ENCODE data around the gene C20orf202.
A peak's percentile ranks its signal among the peaks of the same experiment; 100 is the strongest.

C20orf202 gene

GRCh38 chr20:1182106-1182505 is 21.1 kb upstream of the C20orf202 start:
- Histone ChIP-seq H3K27ac (no peak overlapping the region), H3K36me3 (ENCODE audit: insufficient read depth) (no peaks in the 10 kb centered on the region), H3K4me3 (IDR thresholded peaks at IDR 0.05; ENCODE audit: insufficient read depth, low read depth, low read length) (no peak overlapping the region), H2AFZ (ENCODE audit: low read depth) (no peak overlapping the region), H3K4me2 (no peak overlapping the region), H4K20me1 (ENCODE audit: insufficient read depth) (no peaks in the 10 kb centered on the region), H3K27me3 (ENCODE audit: insufficient read depth, low read depth) (no peaks in the 10 kb centered on the region), H3K79me2 (ENCODE audit: insufficient read depth, low read depth) (no peaks in the 10 kb centered on the region), H3K4me1 (ENCODE audit: low read depth, poor library complexity, severe bottlenecking) (peaks cover 4% of the 10 kb centered on the region), H3K9ac (no peak overlapping the region)
- TF ChIP-seq, protein P1, sequence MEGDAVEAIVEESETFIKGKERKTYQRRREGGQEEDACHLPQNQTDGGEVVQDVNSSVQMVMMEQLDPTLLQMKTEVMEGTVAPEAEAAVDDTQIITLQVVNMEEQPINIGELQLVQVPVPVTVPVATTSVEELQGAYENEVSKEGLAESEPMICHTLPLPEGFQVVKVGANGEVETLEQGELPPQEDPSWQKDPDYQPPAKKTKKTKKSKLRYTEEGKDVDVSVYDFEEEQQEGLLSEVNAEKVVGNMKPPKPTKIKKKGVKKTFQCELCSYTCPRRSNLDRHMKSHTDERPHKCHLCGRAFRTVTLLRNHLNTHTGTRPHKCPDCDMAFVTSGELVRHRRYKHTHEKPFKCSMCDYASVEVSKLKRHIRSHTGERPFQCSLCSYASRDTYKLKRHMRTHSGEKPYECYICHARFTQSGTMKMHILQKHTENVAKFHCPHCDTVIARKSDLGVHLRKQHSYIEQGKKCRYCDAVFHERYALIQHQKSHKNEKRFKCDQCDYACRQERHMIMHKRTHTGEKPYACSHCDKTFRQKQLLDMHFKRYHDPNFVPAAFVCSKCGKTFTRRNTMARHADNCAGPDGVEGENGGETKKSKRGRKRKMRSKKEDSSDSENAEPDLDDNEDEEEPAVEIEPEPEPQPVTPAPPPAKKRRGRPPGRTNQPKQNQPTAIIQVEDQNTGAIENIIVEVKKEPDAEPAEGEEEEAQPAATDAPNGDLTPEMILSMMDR (conservative IDR thresholded peaks at IDR 0.05; ENCODE audit: low read depth, low read length), result no peak

- Histone ChIP-seq H3K36me3 (ENCODE audit: insufficient read depth) (no peaks in the 10 kb centered on the region), H3K4me3 (IDR thresholded peaks at IDR 0.05; ENCODE audit: insufficient read depth, low read depth, low read length) (no peak overlapping the region), H2AFZ (ENCODE audit: low read depth) (no peak overlapping the region), H4K20me1 (ENCODE audit: insufficient read depth) (no peaks in the 10 kb centered on the region), H3K79me2 (ENCODE audit: insufficient read depth, low read depth) (no peaks in the 10 kb centered on the region), H3K4me1 (ENCODE audit: low read depth, poor library complexity, severe bottlenecking) (peaks cover 4% of the 10 kb centered on the region), H3K4me2 (no peak overlapping the region), H3K27me3 (ENCODE audit: insufficient read depth, low read depth) (no peaks in the 10 kb centered on the region), H3K27ac (no peak overlapping the region), H3K9ac (no peak overlapping the region)
- TF ChIP-seq, protein P1 (conservative IDR thresholded peaks at IDR 0.05; ENCODE audit: low read depth, low read length), result no peak
These were observed 20.1 kb upstream of the C20orf202 start for GRCh38 chr20:1183153-1183552.

DNA sequence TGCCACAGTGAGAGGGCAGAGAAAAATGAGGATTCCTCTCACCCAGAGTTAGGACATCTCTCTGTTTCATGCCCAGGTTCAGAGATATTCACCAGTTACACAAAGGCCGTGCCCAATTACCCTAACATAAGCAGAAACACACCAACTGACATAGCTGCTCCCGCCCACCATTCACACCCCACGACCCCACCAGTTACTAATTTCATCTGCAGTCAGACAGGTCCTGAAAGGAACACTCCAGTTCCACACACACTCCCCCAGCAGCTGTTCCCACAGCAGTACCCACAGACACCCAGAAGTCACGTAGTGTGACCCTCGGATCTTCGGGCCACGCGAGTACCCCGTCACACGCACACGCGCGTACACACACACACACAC is 19.0 kb upstream of the C20orf202 start:
- no peak overlapping the region for H3K4me3 ChIP-seq (IDR thresholded peaks at IDR 0.05; ENCODE audit: insufficient read depth, low read depth, low read length)
- H4K20me1 ChIP-seq (ENCODE audit: insufficient read depth), result no peaks in the 10 kb centered on the region
- no peaks in the 10 kb centered on the region for H3K27me3 ChIP-seq (ENCODE audit: insufficient read depth, low read depth)
- H3K4me1 ChIP-seq (ENCODE audit: low read depth, poor library complexity, severe bottlenecking), result peaks cover 4% of the 10 kb centered on the region
- no peaks in the 10 kb centered on the region for H3K79me2 ChIP-seq (ENCODE audit: insufficient read depth, low read depth)
- no peaks in the 10 kb centered on the region for H3K36me3 ChIP-seq (ENCODE audit: insufficient read depth)
- H3K27ac ChIP-seq, result no peak overlapping the region
- no peak overlapping the region for H3K9ac ChIP-seq
- TF ChIP-seq, protein P1 (conservative IDR thresholded peaks at IDR 0.05; ENCODE audit: low read depth, low read length), result no peak
- no peak overlapping the region for H2AFZ ChIP-seq (ENCODE audit: low read depth)
- H3K4me2 ChIP-seq, result no peak overlapping the region

- no peaks in the 10 kb centered on the region for H4K20me1 ChIP-seq (ENCODE audit: insufficient read depth)
- no peaks in the 10 kb centered on the region for H3K36me3 ChIP-seq (ENCODE audit: insufficient read depth)
- H3K27ac ChIP-seq, result no peak within 1 kb of the TSS
- 0 out of 2 replicates have a peak, but pooled peaks cover 2% of the 10 kb centered on the region for H3K27me3 ChIP-seq (ENCODE audit: insufficient read depth, low read depth)
- peak within 1 kb of the TSS; percentile 33 for H3K4me2 ChIP-seq
- H3K4me1 ChIP-seq (ENCODE audit: low read depth, poor library complexity, severe bottlenecking), result peaks cover 4% of the 10 kb centered on the region
- no peak within 1 kb of the TSS for H3K9ac ChIP-seq
- TF ChIP-seq, protein P1 (conservative IDR thresholded peaks at IDR 0.05; ENCODE audit: low read depth, low read length), result no peak
- H3K79me2 ChIP-seq (ENCODE audit: insufficient read depth, low read depth), result no peaks in the 10 kb centered on the region
- peak within 1 kb of the TSS; percentile 19; the same call in 1 of the 2 replicates for H2AFZ ChIP-seq (ENCODE audit: low read depth)
- no peak within 1 kb of the TSS for H3K4me3 ChIP-seq (IDR thresholded peaks at IDR 0.05; ENCODE audit: insufficient read depth, low read depth, low read length)
These were observed 18.5 kb upstream of the C20orf202 start, which contains the start of gene TMEM74B for GRCh38 chr20:1184638-1185315. TMEM74B (minus strand) TSS chr20:1184981; CDS start chr20:1183801, 1,180 bp downstream.

All from KMS-11 (cell line).